CD4-positive, alpha-beta T cell treated with Interleukin-6 at 100 ng/mL for 8 hours (primary cell): ENCODE measurements around the gene SND1.
"Not testable (repeated sequence)": the region's sequence is repeated elsewhere in the genome, so short reads cannot be mapped to it uniquely, and the experiment has no call there.

Source experiments
- DNase-seq: peaks from one replicate; pipeline ENCODE4 v3.0.0-alpha.2; 2020; ENCODE audit warnings: mixed read lengths, low spot score

The SND1 gene

DNA sequence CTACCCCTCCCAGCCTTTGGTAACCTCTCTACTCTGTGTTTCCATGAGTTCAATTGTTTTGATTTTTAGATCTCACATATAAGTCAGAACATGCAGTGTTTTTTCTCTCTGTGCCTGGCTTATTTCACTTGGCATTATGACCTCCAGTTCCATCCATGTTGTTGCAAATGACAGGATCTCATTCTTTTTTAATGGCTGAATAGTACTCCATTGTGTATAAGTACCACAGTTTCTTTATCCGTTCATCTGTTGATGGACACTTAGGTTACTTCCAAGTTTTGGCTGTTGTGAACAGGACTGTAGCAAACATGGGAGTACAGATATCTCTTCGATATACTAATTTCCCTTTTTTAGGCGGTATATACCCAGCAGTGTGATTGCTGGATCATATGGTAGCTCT, 237.7 kb downstream of the SND1 start:
- no peak for DNase-seq

- no peak for DNase-seq
Observed at GRCh38 chr7:127890726-127891125, 238.7 kb downstream of the SND1 start.

GRCh38 chr7:127891144-127891543, 239.2 kb downstream of the SND1 start:
- no peak for DNase-seq

GRCh38 chr7:127891854-127892438, 240.0 kb downstream of the SND1 start:
- no peak for DNase-seq

DNA sequence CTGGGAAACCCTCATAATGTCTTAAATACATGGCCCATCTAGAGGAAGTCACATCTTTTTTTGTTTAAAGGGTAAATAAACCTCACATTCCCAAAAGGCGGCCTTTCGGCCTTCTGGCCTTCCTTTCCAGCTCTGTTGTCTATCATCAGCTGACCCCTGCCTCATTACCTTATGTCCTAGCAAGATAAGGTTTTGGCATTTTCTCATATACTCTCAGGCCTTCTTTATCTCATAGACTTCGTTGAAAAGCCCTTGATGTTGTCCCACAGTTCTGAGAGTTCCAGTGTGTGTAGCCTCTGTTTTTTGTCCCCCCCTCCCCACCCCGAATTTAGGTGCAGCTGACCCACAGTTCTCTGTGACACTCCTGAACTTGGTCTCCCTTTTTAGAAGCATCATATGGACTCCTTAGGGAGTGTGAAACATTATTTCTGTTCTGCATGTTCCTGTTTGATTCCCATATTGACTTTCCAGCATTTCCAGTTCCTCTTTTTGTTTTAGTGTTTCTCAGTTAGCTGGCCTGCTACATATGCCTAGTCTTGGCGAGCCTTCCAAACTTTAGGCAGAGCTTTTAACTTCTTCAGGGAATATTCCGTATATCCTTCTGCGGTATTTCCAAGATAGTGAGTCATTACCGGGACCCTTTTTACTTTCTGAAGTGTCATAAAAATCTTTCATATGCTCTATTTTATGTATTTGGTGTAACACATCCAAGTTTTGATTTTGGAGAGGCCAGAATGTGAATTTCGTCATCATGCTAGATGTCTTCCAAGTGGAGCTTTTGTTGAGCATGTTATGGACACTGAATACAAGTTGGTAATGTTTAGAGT, 240.7 kb downstream of the SND1 start:
- no peak for DNase-seq

DNA sequence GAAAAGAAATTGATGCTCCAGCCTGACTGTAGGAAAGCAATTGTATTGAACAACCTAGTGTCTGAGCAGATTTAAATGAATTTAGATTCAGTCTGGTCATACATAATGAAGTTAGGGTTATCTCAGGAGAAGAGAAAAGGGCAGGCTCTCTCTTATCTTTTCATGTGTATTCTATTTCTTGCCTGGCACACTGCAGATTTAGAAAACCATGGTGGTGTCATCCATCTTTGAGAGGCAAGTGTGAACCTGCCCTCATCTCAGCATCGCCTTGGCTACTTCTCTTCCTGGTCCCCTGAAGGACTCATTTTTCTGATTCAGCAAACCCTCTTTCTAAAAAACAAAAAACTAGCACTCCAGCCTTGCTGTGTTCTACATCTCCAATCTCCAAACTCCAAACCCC, 241.6 kb downstream of the SND1 start:
- DNase-seq, result no peak

DNA sequence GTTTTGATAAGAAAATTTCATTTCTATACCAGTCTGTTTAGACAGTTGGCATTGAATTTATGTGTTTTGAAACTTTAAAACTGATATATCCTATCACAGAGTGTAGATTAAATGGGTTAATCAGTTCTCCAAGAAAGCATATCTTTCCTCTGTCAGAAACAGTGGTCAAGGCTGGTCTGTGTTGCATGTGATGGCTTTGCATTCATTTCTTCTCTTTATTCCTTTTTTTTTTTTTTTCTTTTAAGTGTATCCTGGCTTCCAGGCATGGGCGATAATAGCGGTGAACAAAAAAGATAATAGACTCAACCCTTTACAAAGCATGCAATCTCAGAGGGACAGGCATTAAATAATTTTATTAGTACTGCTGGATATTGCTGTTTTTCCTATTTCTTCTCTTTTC, 242.6 kb downstream of the SND1 start:
- no peak for DNase-seq

DNA sequence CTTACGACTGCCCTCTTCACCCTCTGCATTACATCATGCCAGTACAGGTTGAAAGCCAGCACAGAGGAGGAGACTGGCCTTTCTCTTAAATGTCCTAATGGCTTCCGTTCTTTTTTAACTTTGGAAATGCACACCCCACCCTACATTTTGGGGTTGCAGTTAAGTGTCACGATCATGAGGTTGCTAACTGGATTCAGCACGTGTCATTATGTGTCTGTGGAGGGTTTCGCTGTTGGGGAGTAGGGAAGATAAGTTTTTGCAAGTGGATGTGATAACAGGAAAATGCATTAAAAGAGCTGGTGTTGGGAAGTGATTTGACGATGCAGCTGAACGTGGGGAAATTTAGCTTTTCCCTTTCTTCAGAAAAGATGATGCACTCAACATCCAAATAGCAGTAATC, 243.4 kb downstream of the SND1 start:
- DNase-seq, result no peak

- no peak for DNase-seq
Observed at GRCh38 chr7:127895814-127896280, 243.9 kb downstream of the SND1 start.

GRCh38 chr7:127896659-127897058, 244.7 kb downstream of the SND1 start:
- no peak for DNase-seq

GRCh38 chr7:127897704-127898454, 245.9 kb downstream of the SND1 start:
- no peak for DNase-seq

GRCh38 chr7:127899411-127899810, 247.4 kb downstream of the SND1 start:
- DNase-seq, result no peak

- DNase-seq, result no peak
Observed at GRCh38 chr7:127900141-127900540, 248.1 kb downstream of the SND1 start.

- no peak for DNase-seq
Observed at GRCh38 chr7:127900732-127901685, 249.0 kb downstream of the SND1 start.

DNA sequence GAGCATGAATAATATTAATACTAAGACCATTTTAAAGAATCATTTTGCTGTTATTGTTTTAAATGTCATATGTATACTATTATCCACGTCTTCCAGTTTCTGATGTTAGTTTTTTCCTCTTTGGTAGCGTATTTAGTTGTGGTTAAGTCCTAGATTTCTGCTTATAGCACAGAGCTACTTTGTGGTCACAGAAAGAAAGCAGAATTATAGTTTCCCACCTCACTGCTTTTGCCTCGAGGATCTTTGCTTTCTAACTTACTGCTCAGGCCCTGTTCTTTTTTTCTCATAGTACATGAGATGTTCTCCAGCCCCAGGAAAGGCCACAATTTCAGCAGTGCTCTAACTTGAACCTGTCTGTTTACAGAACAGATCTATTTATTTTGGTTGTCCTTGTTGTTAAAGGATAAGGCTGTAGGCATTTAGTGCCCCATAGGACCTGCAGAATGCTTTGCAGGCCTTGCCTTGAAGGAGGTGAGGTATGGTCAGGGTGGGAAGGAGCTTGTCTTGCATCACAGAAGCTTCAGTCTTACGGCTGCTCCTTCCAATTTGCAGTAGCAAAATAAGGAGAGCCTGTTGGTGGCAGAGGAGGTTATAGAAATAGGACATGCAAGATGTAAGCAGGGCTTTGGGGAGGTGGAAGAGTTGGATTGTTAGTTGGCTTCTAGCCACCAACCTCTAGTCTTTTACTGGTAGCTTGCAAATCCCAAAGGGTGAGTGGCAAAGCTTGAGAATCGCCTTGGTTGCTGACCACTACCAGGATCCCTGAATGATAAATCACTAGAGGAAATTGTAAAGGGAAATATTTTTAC, 250.1 kb downstream of the SND1 start:
- DNase-seq, result no peak

DNA sequence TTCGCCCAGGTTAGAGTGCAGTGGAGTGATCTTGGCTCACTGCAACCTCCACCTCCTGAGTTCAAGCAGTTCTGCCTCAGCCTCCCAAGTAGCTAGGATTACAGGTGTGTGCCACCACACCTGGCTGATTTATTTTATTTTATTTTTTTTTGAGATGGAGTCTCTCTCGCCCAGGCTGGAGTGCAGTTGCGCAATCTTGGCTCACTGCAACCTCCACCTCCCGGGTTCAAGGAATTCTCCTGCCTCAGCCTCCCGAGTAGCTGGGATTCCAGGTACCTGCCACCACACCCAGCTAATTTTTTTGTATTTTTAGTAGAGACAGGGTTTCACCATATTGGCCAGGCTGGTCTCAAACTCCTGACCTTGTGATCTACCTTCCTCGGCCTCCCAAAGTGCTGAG, 250.8 kb downstream of the SND1 start:
- not testable (repeated sequence) for DNase-seq

DNA sequence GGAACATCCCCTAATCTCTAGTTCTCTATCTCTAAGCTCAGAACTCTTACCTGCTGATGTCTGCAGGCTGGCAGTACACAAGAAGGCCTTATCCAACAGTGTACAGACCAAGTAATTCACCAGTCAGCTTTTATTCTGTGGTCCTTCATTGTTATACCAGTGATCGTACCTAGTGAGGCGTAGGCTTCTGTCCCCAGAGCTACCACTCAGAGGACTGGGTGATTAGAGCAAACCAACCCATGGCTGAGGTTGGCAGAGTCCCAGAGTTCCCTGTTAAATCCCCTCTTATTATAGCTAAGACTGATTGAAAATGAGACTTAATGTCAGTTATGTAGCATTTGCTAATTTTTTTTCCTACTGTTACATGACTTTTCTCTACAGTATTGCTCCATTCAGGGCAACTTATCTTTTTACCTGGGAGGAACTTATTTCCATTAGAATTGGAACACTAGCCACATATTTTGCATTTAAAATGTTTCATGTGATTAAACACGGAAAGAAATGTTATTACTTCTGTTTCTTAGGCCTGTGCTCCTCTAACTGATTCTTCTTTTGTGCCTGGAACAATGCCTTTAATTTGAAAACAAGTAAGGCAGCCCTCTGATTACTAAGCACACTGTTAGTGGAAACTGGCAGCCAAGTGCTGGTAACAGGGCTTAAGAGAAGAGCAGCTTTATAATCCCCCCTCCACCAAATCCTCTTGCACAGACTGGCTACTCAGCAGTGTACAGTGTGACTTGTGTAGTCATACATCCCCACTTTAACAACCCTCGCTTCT, 252.1 kb downstream of the SND1 start:
- no peak for DNase-seq

- DNase-seq, result no peak
Observed at GRCh38 chr7:127904670-127904985, 252.6 kb downstream of the SND1 start.

DNA sequence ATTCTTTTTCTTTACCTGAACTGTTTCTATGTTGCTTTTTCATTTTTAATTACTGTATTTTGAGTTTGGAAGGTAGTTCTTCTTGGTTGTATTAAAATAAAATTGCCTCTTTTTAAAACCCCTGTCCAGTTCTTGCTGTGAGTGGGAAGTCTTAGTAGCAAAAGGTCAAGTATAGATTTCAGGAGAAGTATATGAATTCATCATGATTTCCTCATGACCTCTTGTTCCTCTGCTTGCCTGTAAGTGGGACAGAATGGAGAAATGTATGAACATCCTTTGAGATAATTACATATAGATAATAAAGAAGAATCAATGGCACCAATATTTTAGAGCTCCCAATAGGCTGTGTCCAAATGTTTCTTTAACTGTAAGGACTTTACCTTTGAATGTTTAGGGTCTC, 253.0 kb downstream of the SND1 start:
- no peak for DNase-seq
